Upper lobe of left lung (tissue), 6 donors: Measurements from ENCODE around the gene USP32. TPM values are rescaled to one million over a fixed set of nuclear protein-coding genes. Genes with fewer than 3 reads are reported as not detected.

Source experiments
- ATAC-seq, 2 donors: fragments of 200-7000 bp; cut with Tn5 transposase; one replicate each; pipeline ENCODE4 v1.9.1; 2022; ENCODE audit warnings: mild to moderate bottlenecking in 2 of 2, moderate library complexity in 2 of 2; ENCODE audit not compliant: low FRiP score in 2 of 2
- DNase-seq, 2 donors: peaks; one replicate each; pipeline ENCODE4 v3.0.0-alpha.2; 2019 to 2020
- H3K27ac ChIP-seq, 4 donors: fragments of 200-600 bp; sonication (generic); one replicate each; pipeline ENCODE4 v1.5.1; 2016 to 2019
- H3K27me3 ChIP-seq, 4 donors: fragments of 200-600 bp; sonication (generic); one replicate each; pipeline ENCODE4 v1.5.1; 2017 to 2019
- H3K36me3 ChIP-seq, 4 donors: fragments of 200-600 bp; sonication (generic); one replicate each; pipeline ENCODE4 v1.5.1; 2016 to 2019
- H3K4me1 ChIP-seq, 4 donors: fragments of 200-600 bp; sonication (generic); one replicate each; pipeline ENCODE4 v1.5.1; 2018 to 2019
- H3K4me3 ChIP-seq, 4 donors: fragments of 200-600 bp; sonication (generic); one replicate each; pipeline ENCODE4 v1.5.1; 2017 to 2019; ENCODE audit warnings: mild to moderate bottlenecking in 2 of 4, moderate library complexity in 1 of 4
- H3K9me3 ChIP-seq, 4 donors: fragments of 200-600 bp; sonication (generic); one replicate each; pipeline ENCODE4 v1.5.1; 2018 to 2019
- CTCF ChIP-seq, 6 experiments: fragments of 450-650 bp in 4 of 6; fragments of 200-600 bp in 2 of 6; sonication (generic) in 2 of 6; IDR thresholded peaks; one replicate each; pipeline ENCODE4 v1.5.1; 2016 to 2019; ENCODE audit warnings: antibody characterized with exemption in 6 of 6
- EP300 ChIP-seq, 4 donors: sonication (generic); formaldehyde crosslinking; IDR thresholded peaks; one replicate each; pipeline ENCODE4 v1.5.1; 2017; ENCODE audit warnings: antibody characterized with exemption in 4 of 4, control low read depth in 2 of 4
- POLR2A ChIP-seq, 4 donors: fragments of 450-650 bp; IDR thresholded peaks; one replicate each; pipeline ENCODE4 v1.5.1; 2016 to 2017; ENCODE audit warnings: antibody characterized with exemption in 4 of 4, mild to moderate bottlenecking in 2 of 4
- POLR2AphosphoS5 ChIP-seq, 2 donors: sonication (generic); formaldehyde crosslinking; IDR thresholded peaks; one replicate each; pipeline ENCODE4 v1.5.1; 2017; ENCODE audit warnings: antibody characterized with exemption in 2 of 2
- WGBS, 2 donors: methylation state at CpG; one replicate each; pipeline ENCODE4 v1.1.5; 2017 to 2018; 5-methylcytosine and 5-hydroxymethylcytosine counted together
- total RNA-seq, 6 donors: library from RNA; depleted of rRNA in 4 of 6; stranded (reverse); fragments of >200 nt in 4 of 6; gene quantifications; one replicate each; pipeline versions ENCODE4 v1.1.0 to v1.2.1, GENCODE V29; 2016 to 2021
- donor health status: DM: no; HTN: no; CAD: no; lungs with moderate emphysema.
- donor health status: DM: no; HTN: yes; CAD: no; lungs with severe emphysema.

Gene USP32
- total RNA-seq, 6 donors from 2014 or later: 69.5 to 115 (median 86.3) TPM

- DNase-seq (peak in 1 of 2 donors; percentile 34), ATAC-seq (peak in 1 of 2 donors; percentile 54)
- H3K27me3 ChIP-seq: no peaks in the 10 kb centered on the region
- WGBS, 2 donors: 48 to 51% methylated on average over 17 to 20 of the region's 20 CpGs
- H3K4me3 ChIP-seq: no peak overlapping the region
- peaks cover 32 to 58% (median 50%) of the 10 kb centered on the region in 4 donors for H3K4me1 ChIP-seq
- peaks cover 0 to 8% (median 0%) of the 10 kb centered on the region in 4 donors for H3K36me3 ChIP-seq
- no peaks in the 10 kb centered on the region for H3K9me3 ChIP-seq
- TF ChIP-seq POLR2A (IDR thresholded peaks at IDR 0.05) (peak in 1 of 4 donors; percentile 21), EP300 (IDR thresholded peaks at IDR 0.05) (peak in 3 of 4 donors; percentile 8 to 91 (median 90)), POLR2AphosphoS5 (IDR thresholded peaks at IDR 0.05) (peak; percentile 67 to 85), CTCF (IDR thresholded peaks at IDR 0.05) (no peak)
- H3K27ac ChIP-seq: peak overlapping the region; percentile 85 to 87 (median 86)
Observed at GRCh38 chr17:60163108-60163784, 228.7 kb downstream of the USP32 start.

DNA sequence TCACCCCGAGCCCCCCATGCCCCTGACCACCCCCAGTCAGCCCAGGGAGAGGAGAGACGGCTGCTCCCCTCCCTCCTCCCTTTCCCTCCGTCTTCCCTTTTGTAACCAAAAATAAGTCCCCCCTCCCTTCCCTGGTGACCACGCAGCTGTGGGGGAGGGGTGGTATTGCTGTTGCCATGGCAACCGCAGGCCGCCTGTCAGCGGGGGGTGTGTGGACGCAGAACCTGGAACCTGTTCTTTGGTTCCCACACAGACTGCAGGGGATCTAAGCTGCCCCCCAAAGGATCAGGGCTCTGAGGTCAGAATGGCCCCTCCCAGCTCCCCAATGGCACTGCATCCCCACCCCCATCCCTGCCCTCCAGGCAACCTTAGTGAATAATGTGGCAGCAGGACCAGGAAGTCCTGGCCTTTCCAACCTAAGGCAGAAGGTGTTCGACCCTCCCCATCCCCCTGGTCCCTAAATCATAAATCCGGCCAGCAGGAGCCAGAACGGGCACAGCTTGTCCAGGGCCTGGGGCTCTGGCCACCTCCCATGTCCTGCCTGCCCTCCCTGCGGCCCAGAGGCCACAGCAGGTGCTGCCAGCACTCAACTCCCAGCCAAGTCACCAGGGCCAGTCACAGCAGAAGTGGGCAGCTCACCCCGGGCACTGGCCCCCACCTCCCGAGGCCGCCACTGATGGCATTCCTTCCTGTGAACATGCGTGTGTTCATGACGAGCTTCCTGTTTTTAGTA is 230.2 kb downstream of the USP32 start:
- H3K4me3 ChIP-seq: no peak overlapping the region
- DNase-seq (peak; percentile 70 to 71), ATAC-seq (peak; percentile 37 to 75)
- no peaks in the 10 kb centered on the region for H3K9me3 ChIP-seq
- TF ChIP-seq CTCF (IDR thresholded peaks at IDR 0.05): peak in 1 of 6 experiments; percentile 28
- TF ChIP-seq POLR2AphosphoS5 (IDR thresholded peaks at IDR 0.05): peak; percentile 68 to 70
- no peak for TF ChIP-seq POLR2A (IDR thresholded peaks at IDR 0.05)
- peak in 3 of 4 donors; percentile 52 to 87 (median 62) for TF ChIP-seq EP300 (IDR thresholded peaks at IDR 0.05)
- peaks cover 0 to 12% (median 0%) of the 10 kb centered on the region in 4 donors for H3K36me3 ChIP-seq
- no peaks in the 10 kb centered on the region for H3K27me3 ChIP-seq
- peaks cover 22 to 48% (median 42%) of the 10 kb centered on the region in 4 donors for H3K4me1 ChIP-seq
- 19 to 31% methylated on average over 6 to 16 of the region's 17 CpGs for WGBS, 2 donors
- H3K27ac ChIP-seq: peak overlapping the region; percentile 85 to 87 (median 86)

- no peak for ATAC-seq
- WGBS, 2 donors: 62 to 66% methylated on average over 8 to 10 of the region's 10 CpGs
- H3K4me3 ChIP-seq: no peak overlapping the region
- peak overlapping the region; percentile 85 to 87 (median 86) for H3K27ac ChIP-seq
- DNase-seq: no peak
- TF ChIP-seq POLR2A (IDR thresholded peaks at IDR 0.05) (no peak), POLR2AphosphoS5 (IDR thresholded peaks at IDR 0.05) (no peak), CTCF (IDR thresholded peaks at IDR 0.05) (no peak), EP300 (IDR thresholded peaks at IDR 0.05) (no peak)
- peaks cover 0 to 12% (median 0%) of the 10 kb centered on the region in 4 donors for H3K36me3 ChIP-seq
- peaks cover 22 to 52% (median 45%) of the 10 kb centered on the region in 4 donors for H3K4me1 ChIP-seq
- H3K9me3 ChIP-seq: no peaks in the 10 kb centered on the region
- no peaks in the 10 kb centered on the region for H3K27me3 ChIP-seq
Observed at GRCh38 chr17:60160829-60161501, 231.0 kb downstream of the USP32 start.

DNA sequence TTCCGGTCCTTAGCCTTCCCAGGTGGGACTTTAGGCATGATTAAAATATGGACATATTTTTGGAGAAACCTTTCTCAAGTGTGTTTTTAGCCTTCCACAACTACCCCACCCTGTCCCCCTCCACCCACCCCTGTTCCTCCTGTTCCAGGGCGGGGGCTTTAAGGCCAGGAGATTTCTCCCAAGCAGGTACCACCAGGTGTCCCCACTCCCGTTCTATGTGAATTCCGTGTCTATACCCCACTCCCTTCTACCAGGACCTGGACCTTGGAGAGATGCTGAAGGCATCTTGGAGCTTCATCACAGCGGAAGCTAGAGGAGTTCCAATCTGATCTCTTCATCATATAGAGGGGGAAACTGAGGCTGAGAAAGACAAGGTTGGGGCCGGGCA is 232.5 kb downstream of the USP32 start:
- Histone ChIP-seq H3K4me3 (no peak overlapping the region), H3K36me3 (peaks cover 0 to 12% (median 0%) of the 10 kb centered on the region in 4 donors), H3K27me3 (no peaks in the 10 kb centered on the region), H3K9me3 (no peaks in the 10 kb centered on the region), H3K27ac (peak overlapping the region in 2 of 4 donors; percentile 85 to 87), H3K4me1 (peaks cover 22 to 58% (median 47%) of the 10 kb centered on the region in 4 donors)
- ATAC-seq (no peak), DNase-seq (no peak)
- TF ChIP-seq EP300 (IDR thresholded peaks at IDR 0.05): no peak
- no peak for TF ChIP-seq POLR2A (IDR thresholded peaks at IDR 0.05)
- no peak for TF ChIP-seq CTCF (IDR thresholded peaks at IDR 0.05)
- TF ChIP-seq POLR2AphosphoS5 (IDR thresholded peaks at IDR 0.05): no peak
- 77 to 83% methylated on average over 6 of the region's 6 CpGs for WGBS, 2 donors
